GM18519 (cell line): ENCODE measurements around the gene LRRFIP1.

Experiments
- ATAC-seq: cut with Tn5 transposase; IDR thresholded peaks from one replicate; pipeline ENCODE4 v1.9.1; 2021; ENCODE audit warnings: mild to moderate bottlenecking, moderate library complexity; ENCODE audit not compliant: unreplicated experiment, low FRiP score

Gene LRRFIP1

GRCh38 chr2:237699870-237700511, 72.6 kb downstream of the LRRFIP1 start:
- no peak for ATAC-seq

DNA sequence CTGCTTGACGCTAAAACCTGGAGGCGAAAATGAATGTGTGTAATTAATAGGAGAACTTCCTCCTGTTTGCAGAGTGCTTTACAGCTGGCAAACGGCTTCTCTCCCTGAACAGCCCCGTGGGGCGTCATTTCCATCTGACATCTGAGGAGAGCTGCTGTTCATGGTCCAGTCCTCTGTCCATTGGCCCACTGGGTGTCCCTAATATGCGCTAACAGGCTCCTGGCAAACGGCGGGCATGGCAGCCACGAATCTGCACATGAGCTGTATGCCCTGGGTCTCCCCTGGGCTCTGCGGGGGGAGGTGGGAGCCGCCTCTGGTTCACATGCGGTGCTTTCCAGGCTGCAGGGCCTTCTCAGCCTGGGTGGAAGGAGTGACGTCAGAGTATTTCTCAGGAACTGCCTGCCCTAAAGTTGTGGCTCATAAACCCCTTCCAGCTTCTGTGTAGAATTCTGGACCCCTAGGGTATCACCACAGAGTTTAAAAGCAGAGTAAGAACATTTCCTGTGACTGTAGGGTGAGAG, 73.2 kb downstream of the LRRFIP1 start:
- peak; percentile 30 for ATAC-seq

DNA sequence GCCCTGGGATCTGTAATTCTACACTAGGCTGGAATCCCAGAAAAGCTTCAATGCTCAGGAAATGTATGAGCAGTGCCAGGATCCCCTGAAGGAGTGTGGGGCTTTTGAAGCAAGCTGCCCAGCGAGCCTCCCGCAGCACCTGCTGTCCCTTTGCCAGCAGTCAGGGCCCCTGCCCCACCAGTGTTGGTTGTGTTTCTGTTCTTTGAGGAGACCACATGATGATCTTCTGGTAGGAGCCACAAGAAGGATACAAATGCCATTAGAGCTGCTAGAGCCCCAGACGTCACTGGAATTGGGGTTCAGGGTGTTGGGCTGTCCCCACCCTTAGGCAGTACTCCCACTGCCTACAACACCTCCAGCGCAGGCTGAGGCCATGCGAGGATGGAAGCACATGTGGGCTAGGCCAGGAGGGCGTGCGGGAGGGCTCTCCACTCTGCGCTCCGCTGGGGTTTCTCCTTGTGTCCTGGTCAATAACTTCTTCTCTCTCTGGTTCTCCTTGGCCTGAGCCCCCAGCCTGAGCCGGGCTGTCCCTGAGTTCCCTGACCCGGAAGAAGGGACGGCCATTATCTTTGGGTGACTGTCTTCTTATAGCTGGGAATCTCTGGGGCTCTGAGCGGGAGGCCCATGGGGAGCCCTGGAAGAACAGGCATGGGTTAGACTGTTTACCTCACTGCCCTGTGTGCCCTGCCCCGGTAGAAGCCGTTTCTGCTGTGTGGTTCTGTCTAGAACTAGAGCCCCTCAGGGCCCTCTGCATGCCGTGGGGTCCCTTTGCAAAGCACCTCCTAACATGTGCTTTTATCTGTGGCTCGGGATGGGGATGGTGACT, 73.9 kb downstream of the LRRFIP1 start:
- ATAC-seq: no peak

GRCh38 chr2:237701859-237702390, 74.5 kb downstream of the LRRFIP1 start:
- no peak for ATAC-seq

DNA sequence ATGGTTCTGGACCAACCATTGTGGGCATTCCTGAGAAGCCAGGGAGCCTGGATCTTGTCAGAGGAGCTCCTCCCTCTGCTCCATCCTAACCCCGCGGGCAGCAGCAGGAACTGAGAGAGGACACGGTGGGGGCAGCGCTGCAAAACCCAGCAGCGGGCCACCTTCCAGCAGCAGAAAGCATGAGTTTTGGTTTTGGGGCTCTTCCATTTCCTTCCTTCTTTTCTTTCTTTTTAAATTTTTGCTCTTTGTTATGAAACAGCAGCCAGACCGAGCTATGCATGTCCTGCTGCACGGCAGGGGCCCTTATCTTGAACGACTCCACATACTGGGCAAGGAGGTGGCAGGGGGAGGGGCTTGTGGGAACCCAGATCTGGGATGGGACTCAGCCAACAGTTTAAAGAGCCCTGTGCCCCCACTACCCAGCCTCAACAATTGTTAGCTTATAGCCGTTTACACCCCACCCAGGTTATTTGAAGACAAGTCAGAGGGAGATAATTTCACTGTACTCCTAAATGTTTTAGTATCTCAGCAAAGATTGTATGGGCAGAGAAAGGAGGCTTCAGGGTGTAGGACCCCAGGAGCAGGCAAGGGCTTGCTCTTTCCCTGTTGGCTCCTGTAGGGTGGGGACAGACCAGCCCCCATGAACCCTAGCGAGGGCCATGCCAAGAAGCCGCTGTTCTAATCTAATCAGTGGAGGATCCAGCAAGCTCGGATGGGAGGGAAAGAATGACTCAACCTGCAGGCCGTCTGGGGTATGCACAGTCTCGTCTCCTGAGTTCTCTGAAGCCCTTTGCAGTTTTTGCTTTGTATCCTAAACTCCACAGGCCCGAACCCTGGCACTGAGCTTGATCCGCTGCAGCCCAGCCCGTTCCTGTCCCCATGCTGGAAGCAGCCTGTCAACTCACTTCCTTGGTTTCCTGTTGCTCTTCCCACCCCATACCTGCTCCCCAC, 75.3 kb downstream of the LRRFIP1 start:
- ATAC-seq: no peak

DNA sequence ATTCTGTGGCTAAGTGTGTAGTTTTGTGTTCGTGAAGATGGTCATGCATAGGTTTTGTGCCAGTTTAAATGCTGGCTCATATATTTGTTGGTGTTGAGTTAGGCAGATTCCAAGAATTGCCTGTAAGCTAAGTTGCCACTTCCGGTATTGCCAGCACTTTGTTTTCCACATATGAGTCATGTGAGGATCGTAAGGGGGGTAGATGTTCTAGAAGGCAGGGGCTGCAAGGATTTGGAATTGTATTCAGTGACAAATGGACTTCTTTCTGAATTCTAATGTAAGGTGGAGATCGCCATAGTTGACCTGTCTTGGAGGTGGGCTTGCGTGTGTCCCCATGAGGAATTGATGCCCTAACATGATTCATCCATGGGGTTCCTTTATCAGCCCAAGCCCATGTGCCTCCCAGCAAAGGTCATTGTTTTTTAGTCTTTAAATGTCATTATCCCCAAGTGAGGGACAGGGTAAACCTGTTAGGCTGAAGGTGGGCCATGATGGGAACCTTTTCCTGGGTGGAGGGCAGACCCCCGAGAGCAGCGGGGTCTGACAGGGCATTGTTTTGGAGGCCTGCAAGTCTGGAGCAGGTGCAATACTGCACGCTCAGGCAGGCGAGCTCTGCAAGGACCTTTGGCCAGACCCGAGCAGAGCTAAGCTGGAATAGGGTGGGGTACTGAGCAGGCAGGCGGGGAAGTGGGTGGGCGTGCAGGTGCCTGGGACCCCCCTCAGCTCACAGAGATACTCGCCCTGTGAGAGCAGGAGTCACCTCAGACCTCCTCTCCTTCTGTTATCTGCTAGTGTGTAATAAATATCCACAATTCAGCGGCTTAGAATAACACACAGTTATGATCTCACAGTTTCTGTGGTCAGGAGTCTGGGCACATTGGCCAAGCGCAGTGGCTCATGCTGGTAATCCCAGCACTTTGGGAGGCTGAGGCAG, 77.4 kb downstream of the LRRFIP1 start:
- ATAC-seq: no peak

DNA sequence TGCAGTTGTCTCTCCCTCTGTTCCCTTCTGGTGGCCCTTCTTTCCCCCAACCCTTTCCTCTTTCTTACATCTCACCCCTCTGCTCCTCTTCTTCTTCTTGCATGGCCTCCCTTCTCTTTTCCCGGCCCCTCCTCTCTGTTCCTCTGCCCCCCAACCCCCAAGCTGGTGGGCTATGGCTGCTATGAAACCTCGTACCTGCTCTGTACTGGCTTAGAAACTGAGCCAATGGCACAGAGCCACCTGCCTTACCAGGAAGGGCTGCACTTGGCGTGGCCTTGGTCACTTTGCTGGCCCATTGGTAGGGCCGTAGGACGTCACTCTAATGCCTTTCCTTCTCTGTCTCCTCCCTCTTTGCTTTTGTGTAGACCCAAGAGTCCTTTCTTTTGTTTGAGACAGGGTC, 78.9 kb downstream of the LRRFIP1 start:
- ATAC-seq: no peak

GRCh38 chr2:237708065-237708398, 80.6 kb downstream of the LRRFIP1 start:
- no peak for ATAC-seq

- ATAC-seq: no peak
These were observed 81.1 kb downstream of the LRRFIP1 start for GRCh38 chr2:237708491-237708890.

- ATAC-seq: no peak
These were observed 81.6 kb downstream of the LRRFIP1 start for GRCh38 chr2:237708961-237709360.

DNA sequence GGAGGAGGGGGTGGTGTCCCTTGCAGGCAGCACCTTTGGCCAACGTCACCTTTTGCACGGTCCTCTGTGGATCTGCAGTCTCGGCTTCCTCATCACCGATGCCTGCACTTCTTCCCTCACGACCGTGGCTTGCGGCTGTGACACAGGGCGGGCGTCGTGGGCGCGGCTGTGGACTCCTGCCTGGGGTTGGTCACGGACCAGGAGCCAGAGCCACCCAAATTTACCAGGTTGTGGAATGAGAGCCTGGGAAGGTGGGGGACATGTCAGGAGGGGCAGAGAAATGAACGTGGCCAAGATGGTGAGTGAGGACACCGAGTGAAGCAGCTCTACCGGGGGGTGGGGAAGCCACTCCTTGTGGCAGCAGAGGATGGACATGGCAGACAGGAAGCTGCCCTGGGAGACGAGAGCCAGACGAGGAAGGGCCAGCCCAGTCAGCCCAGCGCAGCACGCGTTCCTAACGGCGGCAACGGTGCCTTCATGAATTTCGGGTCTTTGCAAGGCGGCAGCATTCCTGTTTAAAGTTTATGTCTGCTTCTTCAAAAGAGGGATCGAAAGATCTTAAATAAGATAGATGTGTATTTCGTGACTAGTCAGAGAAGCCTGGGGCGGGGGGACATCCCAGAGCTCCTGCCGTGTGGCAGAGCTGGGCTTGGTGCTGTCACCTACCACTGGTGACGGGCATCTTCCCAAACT, 84.2 kb downstream of the LRRFIP1 start:
- ATAC-seq: no peak

- no peak for ATAC-seq
These were observed 85.3 kb downstream of the LRRFIP1 start for GRCh38 chr2:237712477-237713377.

DNA sequence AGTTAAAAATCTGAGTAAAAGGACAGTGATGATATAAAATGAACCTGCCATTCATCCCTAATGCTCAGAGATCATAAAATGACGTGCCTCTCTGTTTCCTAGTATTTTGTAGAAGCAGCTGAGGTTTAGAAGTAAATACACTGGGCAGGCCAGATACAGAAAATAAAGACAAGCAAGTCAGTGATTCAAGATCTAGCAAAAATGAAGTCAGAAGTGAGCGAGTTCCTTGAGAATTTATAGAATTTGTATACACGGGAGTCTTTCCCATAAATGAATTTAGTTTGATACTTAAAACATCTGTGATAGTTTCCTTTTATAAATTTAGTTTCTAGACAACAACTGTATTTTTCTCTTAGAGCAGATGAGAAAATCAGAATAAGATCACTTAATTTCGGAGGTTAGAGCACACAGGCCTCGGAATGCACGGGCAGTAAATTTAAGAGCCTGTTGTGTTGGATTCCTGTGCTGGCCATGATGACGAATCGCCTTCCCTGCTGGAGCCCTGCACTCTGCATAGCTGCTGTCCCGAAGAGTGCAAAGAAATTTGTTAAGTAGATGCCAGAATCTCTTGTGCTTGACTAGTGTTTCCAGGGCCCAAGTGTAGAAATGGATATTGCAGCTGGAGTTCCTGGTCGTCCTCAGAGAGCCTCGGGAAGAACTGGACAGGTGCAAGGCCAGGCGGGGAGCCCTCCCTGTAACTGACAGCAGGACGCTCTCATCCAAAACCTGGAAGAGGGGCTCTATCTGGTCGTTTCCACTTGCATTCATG, 87.5 kb downstream of the LRRFIP1 start:
- no peak for ATAC-seq

DNA sequence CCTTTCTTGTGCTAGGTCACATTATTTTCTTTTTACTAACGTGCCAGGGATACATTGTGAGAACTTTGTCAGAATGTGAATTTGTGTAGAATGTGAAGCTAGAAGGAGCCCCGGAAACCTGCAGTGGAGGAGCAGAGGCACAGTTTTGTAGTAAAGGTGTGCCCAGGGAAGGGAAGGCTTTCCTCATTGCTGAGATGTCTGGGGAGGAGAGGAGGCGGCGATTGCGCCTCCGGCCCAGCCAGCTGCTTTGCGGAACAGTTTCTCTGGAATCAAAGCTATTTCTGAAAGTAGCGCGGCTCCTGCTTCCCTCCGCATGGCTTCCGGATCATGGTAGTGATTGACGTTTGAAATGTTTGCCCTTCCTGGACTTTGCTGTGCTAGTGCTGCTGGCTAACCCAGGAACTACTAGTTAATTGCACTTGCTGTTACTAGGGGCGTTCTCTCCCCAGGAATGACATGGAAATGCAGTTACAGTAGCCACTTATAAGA, 88.1 kb downstream of the LRRFIP1 start:
- ATAC-seq: no peak

- no peak for ATAC-seq
These were observed 88.6 kb downstream of the LRRFIP1 start for GRCh38 chr2:237716011-237716410.

DNA sequence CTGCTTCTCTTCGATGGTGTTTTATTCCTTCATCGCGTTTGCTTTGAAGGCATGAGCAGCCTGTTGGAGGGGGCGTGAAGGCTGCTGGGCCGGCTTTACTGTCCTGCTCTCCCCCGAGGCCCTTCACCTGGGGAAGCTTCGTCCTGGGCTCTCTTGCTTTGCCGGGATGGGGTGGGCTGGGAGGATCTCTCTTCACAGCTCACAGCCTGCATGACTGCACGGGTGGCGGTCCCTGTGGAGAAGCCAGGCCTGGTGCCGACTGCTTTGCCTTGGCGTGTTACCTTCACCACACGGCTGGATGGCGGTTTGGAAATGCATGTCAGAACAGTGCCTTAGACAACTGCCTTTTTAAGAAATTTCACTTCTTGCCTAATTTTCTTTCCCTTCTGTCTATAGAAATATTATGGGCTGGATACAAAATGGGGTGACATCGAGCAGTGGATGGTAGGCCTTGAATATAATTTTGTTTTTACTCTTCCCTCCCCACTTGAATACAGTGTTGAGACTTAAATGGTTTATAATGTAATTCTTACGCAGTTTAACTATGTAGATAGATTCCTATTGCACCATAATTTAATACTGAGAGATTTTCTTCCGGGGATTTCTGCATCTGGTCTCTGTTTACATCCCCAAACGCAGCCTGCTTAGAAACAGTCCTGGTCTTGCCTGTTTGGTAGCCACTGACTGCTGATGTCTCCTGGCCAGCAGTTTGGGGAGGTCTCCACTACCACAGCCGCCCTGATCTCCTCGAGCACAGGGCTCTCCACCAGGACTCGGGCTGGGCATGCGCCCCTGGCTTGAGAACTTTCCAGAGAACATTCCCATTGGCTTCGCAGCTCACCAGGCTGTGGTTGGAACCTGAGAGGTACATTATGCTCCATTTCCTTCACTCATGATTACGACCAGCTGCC, 90.2 kb downstream of the LRRFIP1 start:
- ATAC-seq: no peak
